ENCODE results near the gene EXO5. TPM values are rescaled to one million over a fixed set of nuclear protein-coding genes. Genes with fewer than 3 reads are reported as not detected.
A peak's percentile ranks its signal among the peaks of the same experiment; 100 is the strongest.

EXO5 gene
- total and polyA plus RNA-seq, 2 of the 13 experiments (the other 11 are each of a cell fraction or from before 2014, with no cell fraction given): 9.9 to 20.5 TPM

GRCh38 chr1:40508375-40509341, at the start of gene EXO5 (continued):
- no peak for TF ChIP-seq SIN3B (IDR thresholded peaks at IDR 0.05; ENCODE audit: low read length)
- no peak for TF ChIP-seq MBD4 (IDR thresholded peaks at IDR 0.05; ENCODE audit: borderline replicate concordance, low read length)
- TF ChIP-seq GZF1 (CRISPR knock-in tag; IDR thresholded peaks at IDR 0.05): no peak
- TF ChIP-seq STAT6 (CRISPR knock-in tag; IDR thresholded peaks at IDR 0.05; ENCODE audit: borderline replicate concordance): no peak
- TF ChIP-seq ZNF709 (CRISPR knock-in tag; IDR thresholded peaks at IDR 0.05): peak; percentile 87; the same call in 1 of the 2 replicates
- no peak for TF ChIP-seq TRAFD1 (CRISPR knock-in tag; IDR thresholded peaks at IDR 0.05; ENCODE audit: borderline replicate concordance)
- TF ChIP-seq ESRRA (CRISPR knock-in tag; IDR thresholded peaks at IDR 0.05; ENCODE audit: low read depth): 0 out of 2 replicates have a peak, but pooled peaks have one; percentile 45
- peak; percentile 65; the same call in 1 of the 2 replicates for TF ChIP-seq GMEB1 (CRISPR knock-in tag; IDR thresholded peaks at IDR 0.05; ENCODE audit: borderline replicate concordance)
- peak; percentile 68; the same call in 1 of the 2 replicates for TF ChIP-seq ZNF710 (CRISPR knock-in tag; IDR thresholded peaks at IDR 0.05; ENCODE audit: borderline replicate concordance)
- TF ChIP-seq BORCS8-MEF2B (CRISPR knock-in tag; IDR thresholded peaks at IDR 0.05): peak; percentile 62; the same call in 1 of the 2 replicates
- no peak for TF ChIP-seq USF2 (IDR thresholded peaks at IDR 0.05; ENCODE audit: low read depth, low read length)
- TF ChIP-seq USF2 (CRISPR knock-in tag; IDR thresholded peaks at IDR 0.05; ENCODE audit: borderline replicate concordance): no peak
- TF ChIP-seq KLF9 (CRISPR knock-in tag; IDR thresholded peaks at IDR 0.05; ENCODE audit: low read depth): no peak
- peak; percentile 78; the same call in 1 of the 2 replicates for TF ChIP-seq ZNF740 (CRISPR knock-in tag; IDR thresholded peaks at IDR 0.05)
- 0 out of 2 replicates have a peak, but pooled peaks have one; percentile 49 for TF ChIP-seq ZSCAN29 (CRISPR knock-in tag; conservative IDR thresholded peaks at IDR 0.05)
- TF ChIP-seq ZNF543 (CRISPR knock-in tag; IDR thresholded peaks at IDR 0.05): peak; percentile 93
